Endothelial cell of umbilical vein (primary cell): ENCODE measurements around the gene LRG1. TPM values are rescaled to one million over a fixed set of nuclear protein-coding genes. Genes with fewer than 3 reads are reported as not detected.

Experiments used
- BruUV-seq: library from RNA; stranded (reverse); fragments of 400-500 nt; replicated peaks from 2 replicates; lab custom pipeline; 2021; lab: Mats Ljungman, UMichigan
- CTCF ChIA-PET: fragments of 300-600, 350-600 bp; sonication (Branson Sonifier 250); formaldehyde crosslinking; loops from one replicate; lab custom pipeline; 2021; ENCODE audit warnings: antibody characterized with exemption, inconsistent platforms; lab: Charles Lee
- POLR2A ChIA-PET: fragments of 300-600, 350-600 bp; sonication (Branson Sonifier 250); formaldehyde crosslinking; loops from one replicate; lab custom pipeline; 2021; ENCODE audit warnings: antibody characterized with exemption, inconsistent platforms; lab: Charles Lee
- DNase-seq: peaks from one replicate; pipeline ENCODE4 v3.0.0-alpha.2; 2011; ENCODE audit warnings: low read depth, low spot score
- FAIRE-seq: peaks from 2 replicates; lab custom pipeline; 2011; peaks lifted over from hg19 to GRCh38; lab: Jason Lieb, UNC
- H2AFZ ChIP-seq: 2 replicates; pipeline ENCODE4 v1.6.0; 2012; ENCODE audit warnings: low read depth, low read length, control low read depth, inconsistent platforms
- H3K27ac ChIP-seq: 2 replicates; pipeline ENCODE4 v1.5.1; 2011; ENCODE audit warnings: low read depth, mild to moderate bottlenecking, control low read depth, low read length, moderate library complexity; ENCODE audit not compliant: insufficient read depth
- H3K27me3 ChIP-seq, 2 experiments: 2 replicates each; pipeline versions ENCODE4 v1.6.0 to v1.6.1; 2011; ENCODE audit warnings: low read length in 2 of 2, mixed read lengths in 1 of 2; ENCODE audit not compliant: control insufficient read depth in 2 of 2, insufficient read depth in 2 of 2
- H3K36me3 ChIP-seq, 2 experiments: 2 replicates in 1 of 2; 3 replicates in 1 of 2; pipeline ENCODE4 v1.5.1; 2011; ENCODE audit warnings: low read length in 2 of 2, mild to moderate bottlenecking in 1 of 2, moderate library complexity in 1 of 2; ENCODE audit not compliant: control insufficient read depth in 2 of 2, insufficient read depth in 2 of 2; ENCODE audit errors: extremely low read depth in 1 of 2
- H3K4me1 ChIP-seq: 3 replicates; pipeline ENCODE4 v1.5.1; 2011; ENCODE audit warnings: mild to moderate bottlenecking, low read length; ENCODE audit not compliant: control insufficient read depth, insufficient read depth; ENCODE audit errors: extremely low read depth
- H3K4me2 ChIP-seq: 2 replicates; pipeline ENCODE4 v1.6.1; 2011; ENCODE audit warnings: low read length, control low read depth, mixed read lengths; ENCODE audit not compliant: insufficient read depth
- H3K4me3 ChIP-seq, 3 experiments: fragments of 200-600 bp in 1 of 3; sonication (generic), shearing (Covaris generic) in 1 of 3; replicated peaks in 1 of 3; 2 replicates each; pipeline ENCODE4 v1.5.1; 2011 to 2016; ENCODE audit warnings: control low read depth in 3 of 3, low read length in 3 of 3, mild to moderate bottlenecking in 2 of 3, inconsistent platforms in 1 of 3, low read depth in 1 of 3, moderate library complexity in 1 of 3; ENCODE audit not compliant: insufficient read depth in 1 of 3
- H3K79me2 ChIP-seq: 2 replicates; pipeline ENCODE4 v1.6.0; 2012; ENCODE audit warnings: low read length, inconsistent platforms; ENCODE audit not compliant: control insufficient read depth, insufficient read depth
- H3K9ac ChIP-seq: replicated peaks from 2 replicates; pipeline ENCODE3; 2011; ENCODE audit warnings: low read length, control low read depth; ENCODE audit not compliant: insufficient read depth; ENCODE audit errors: extremely low read depth
- H3K9me1 ChIP-seq: replicated peaks from 3 replicates; pipeline ENCODE4 v1.6.0; 2011; ENCODE audit warnings: mild to moderate bottlenecking, low read length; ENCODE audit not compliant: control insufficient read depth, insufficient read depth; ENCODE audit errors: extremely low read depth
- H3K9me3 ChIP-seq: replicated peaks from 2 replicates; pipeline ENCODE4 v1.5.1; 2012; ENCODE audit warnings: low read length, inconsistent platforms; ENCODE audit not compliant: control insufficient read depth, insufficient read depth
- H4K20me1 ChIP-seq: replicated peaks from 2 replicates; pipeline ENCODE3; 2011; ENCODE audit warnings: mild to moderate bottlenecking, low read length; ENCODE audit not compliant: control insufficient read depth, insufficient read depth; ENCODE audit errors: extremely low read depth
- EZH2 ChIP-seq: IDR thresholded peaks from 2 replicates; pipeline ENCODE4 v1.6.1; 2012; ENCODE audit warnings: borderline replicate concordance, low read depth, mild to moderate bottlenecking, moderate library complexity, low read length, inconsistent platforms; ENCODE audit not compliant: severe bottlenecking
- FOS ChIP-seq: IDR thresholded peaks from 2 replicates; pipeline ENCODE4 v1.6.1; 2011; ENCODE audit warnings: mild to moderate bottlenecking, low read length, moderate library complexity, borderline replicate concordance; ENCODE audit not compliant: insufficient read depth
- GATA2 ChIP-seq: IDR thresholded peaks from 2 replicates; pipeline ENCODE4 v1.7.0; 2011; ENCODE audit warnings: low read depth, mild to moderate bottlenecking, moderate library complexity, mixed read lengths, low read length; ENCODE audit not compliant: insufficient read length, insufficient read depth
- JUN ChIP-seq: IDR thresholded peaks from 2 replicates; pipeline ENCODE4 v1.6.1; 2011; ENCODE audit warnings: borderline replicate concordance, low read depth; ENCODE audit not compliant: insufficient read length, insufficient read depth
- MYC ChIP-seq: IDR thresholded peaks from one replicate; pipeline ENCODE4 v1.6.1; 2011; ENCODE audit warnings: mild to moderate bottlenecking, low read depth, low read length
- POLR2A ChIP-seq: IDR thresholded peaks from 2 replicates; pipeline ENCODE4 v1.6.1; 2012; ENCODE audit warnings: low read depth, mild to moderate bottlenecking, control low read depth, low read length
- POLR2AphosphoS5 ChIP-seq: IDR thresholded peaks from 2 replicates; pipeline ENCODE4 v1.6.1; 2012; ENCODE audit warnings: low read depth, mild to moderate bottlenecking, control low read depth, low read length, moderate library complexity; ENCODE audit not compliant: insufficient read depth
- dilution Hi-C: fragments of 300-500 bp; cut with MboI; formaldehyde crosslinking; loops from one replicate; pipeline ENCODE4 v1.15.0; 2019; ENCODE audit warnings: low sequenced_read_pairs; ENCODE audit not compliant: extremely low pct_ligation_motif_present
- intact Hi-C: fragments of 100-400 bp; cut with micrococcal nuclease; formaldehyde crosslinking; loops from one replicate; pipeline ENCODE4 v1.10.0; 2022
- polyA plus RNA-seq, 4 experiments: library from polyadenylated mRNA; depleted of rRNA in 3 of 4; stranded (reverse) in 3 of 4; unstranded in 1 of 4; fragments of >200 nt; gene quantifications; 2 replicates each; pipeline versions ENCODE4 v1.2.1 to v1.2.3, GENCODE V29; 2011 to 2012; ENCODE audit warnings: missing spikeins in 1 of 4
- total RNA-seq: library from RNA; stranded (reverse); gene quantifications from 2 replicates; pipeline ENCODE4 v1.2.3, GENCODE V29; 2021
- TF ChIP-seq, protein P1 (sequence below), 2 donors: IDR thresholded peaks; 1 replicate in 1 of 2; 2 replicates in 1 of 2; pipeline ENCODE4 v1.5.1; 2011; ENCODE audit warnings: low read length in 2 of 2, mild to moderate bottlenecking in 2 of 2, moderate library complexity in 2 of 2, control low read depth in 1 of 2, inconsistent platforms in 1 of 2, low read depth in 1 of 2; ENCODE audit not compliant: insufficient read depth in 1 of 2; ENCODE audit errors: extremely low read depth in 1 of 2
- TF ChIP-seq, protein P2 (sequence below): IDR thresholded peaks from 2 replicates; pipeline ENCODE4 v1.6.1; 2011; ENCODE audit not compliant: insufficient read depth, insufficient read length

The LRG1 gene
- total and polyA plus RNA-seq, 2 donors (not counting 3 experiments of a cell fraction or from before 2014, with no cell fraction given), result 0.21 to 0.31 TPM

DNA sequence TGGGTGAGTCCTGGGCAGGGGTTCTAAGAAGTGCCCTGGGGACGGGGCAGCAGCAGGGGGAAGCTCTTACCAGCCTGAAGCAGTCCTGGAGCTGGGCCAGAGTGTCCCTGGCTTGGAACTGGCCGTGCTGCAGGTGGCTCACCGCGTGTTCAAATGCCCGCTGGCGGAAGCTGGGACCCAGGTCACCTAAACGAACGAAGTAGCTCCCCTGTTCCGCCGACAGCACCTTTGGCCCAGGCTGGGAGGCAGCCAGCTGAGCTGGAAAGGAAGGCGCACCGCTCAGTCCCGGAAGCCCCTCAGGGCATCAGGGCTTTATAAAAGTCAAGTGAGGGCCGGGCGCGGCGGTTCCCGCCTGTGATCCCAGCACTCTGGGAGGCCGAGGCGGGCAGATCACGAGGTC lies 31.1 kb downstream of the LRG1 start:
- Histone ChIP-seq H3K79me2 (no peaks in the 10 kb centered on the region), H4K20me1 (no peaks in the 10 kb centered on the region), H3K36me3 (peaks cover 3 to 8% of the 10 kb centered on the region in 2 experiments), H3K27ac (no peak overlapping the region), H3K27me3 (no peaks in the 10 kb centered on the region), H3K9me3 (no peaks in the 10 kb centered on the region), H3K4me3 (no peak overlapping the region), H2AFZ (no peak overlapping the region), H3K9ac (no peak overlapping the region), H3K9me1 (no peaks in the 10 kb centered on the region), H3K4me1 (peaks cover 10% of the 10 kb centered on the region), H3K4me2 (no peak overlapping the region)
- DNase-seq (no peak), FAIRE-seq (no peak)
- no peak for TF ChIP-seq JUN
- TF ChIP-seq, protein P1, sequence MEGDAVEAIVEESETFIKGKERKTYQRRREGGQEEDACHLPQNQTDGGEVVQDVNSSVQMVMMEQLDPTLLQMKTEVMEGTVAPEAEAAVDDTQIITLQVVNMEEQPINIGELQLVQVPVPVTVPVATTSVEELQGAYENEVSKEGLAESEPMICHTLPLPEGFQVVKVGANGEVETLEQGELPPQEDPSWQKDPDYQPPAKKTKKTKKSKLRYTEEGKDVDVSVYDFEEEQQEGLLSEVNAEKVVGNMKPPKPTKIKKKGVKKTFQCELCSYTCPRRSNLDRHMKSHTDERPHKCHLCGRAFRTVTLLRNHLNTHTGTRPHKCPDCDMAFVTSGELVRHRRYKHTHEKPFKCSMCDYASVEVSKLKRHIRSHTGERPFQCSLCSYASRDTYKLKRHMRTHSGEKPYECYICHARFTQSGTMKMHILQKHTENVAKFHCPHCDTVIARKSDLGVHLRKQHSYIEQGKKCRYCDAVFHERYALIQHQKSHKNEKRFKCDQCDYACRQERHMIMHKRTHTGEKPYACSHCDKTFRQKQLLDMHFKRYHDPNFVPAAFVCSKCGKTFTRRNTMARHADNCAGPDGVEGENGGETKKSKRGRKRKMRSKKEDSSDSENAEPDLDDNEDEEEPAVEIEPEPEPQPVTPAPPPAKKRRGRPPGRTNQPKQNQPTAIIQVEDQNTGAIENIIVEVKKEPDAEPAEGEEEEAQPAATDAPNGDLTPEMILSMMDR (IDR thresholded peaks at IDR 0.05; ENCODE audit: extremely low read depth in 1 of 2, insufficient read depth in 1 of 2, low read depth in 1 of 2, low read length in 2 of 2), result no peak
- no peak for TF ChIP-seq POLR2AphosphoS5
- TF ChIP-seq FOS, result no peak
- TF ChIP-seq, protein P2, sequence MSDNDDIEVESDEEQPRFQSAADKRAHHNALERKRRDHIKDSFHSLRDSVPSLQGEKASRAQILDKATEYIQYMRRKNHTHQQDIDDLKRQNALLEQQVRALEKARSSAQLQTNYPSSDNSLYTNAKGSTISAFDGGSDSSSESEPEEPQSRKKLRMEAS, result no peak
- TF ChIP-seq GATA2, result no peak
- no peak for TF ChIP-seq POLR2A
- TF ChIP-seq EZH2, result no peak
- TF ChIP-seq MYC, result no peak
- ChIA-PET CTCF (interaction anchor here (1.1 to 4.7 kb wide), 2 partner anchors 14 to 16 kb away, joined by 4 to 54 read pairs; no protein-coding TSS in a partner anchor), POLR2A (no interaction called here)
- dilution Hi-C loops (no loop called here), intact Hi-C loops (no loop called here)
- no TSS peak for BruUV-seq
